Testis (tissue), 3 donors: Measurements from ENCODE around the gene MYO5B. TPM values are rescaled to one million over a fixed set of nuclear protein-coding genes. Genes with fewer than 3 reads are reported as not detected.

Source experiments
- DNase-seq: peaks from one replicate; pipeline ENCODE4 v3.0.0-alpha.2; 2019
- H3K27ac ChIP-seq, 2 donors: fragments of 200-600 bp; sonication (generic); one replicate each; pipeline ENCODE4 v1.5.1; 2019
- H3K27me3 ChIP-seq: fragments of 200-600 bp; sonication (generic); one replicate; pipeline ENCODE4 v1.5.1; 2019
- H3K36me3 ChIP-seq: fragments of 200-600 bp; sonication (generic); one replicate; pipeline ENCODE4 v1.5.1; 2017; ENCODE audit warnings: low read depth; ENCODE audit errors: missing control alignments
- H3K4me1 ChIP-seq: fragments of 200-600 bp; sonication (generic); one replicate; pipeline ENCODE4 v1.5.1; 2019
- H3K4me3 ChIP-seq, 2 donors: fragments of 200-600 bp; sonication (generic); one replicate each; pipeline ENCODE4 v1.5.1; 2017 to 2019
- H3K9me3 ChIP-seq: fragments of 200-600 bp; sonication (generic); one replicate; pipeline ENCODE4 v1.5.1; 2017
- CTCF ChIP-seq, 3 experiments: fragments of 450-650 bp in 2 of 3; fragments of 200-600 bp in 1 of 3; sonication (generic) in 1 of 3; IDR thresholded peaks; one replicate each; pipeline ENCODE4 v1.5.1; 2016 to 2019; ENCODE audit warnings: antibody characterized with exemption in 3 of 3, mild to moderate bottlenecking in 2 of 3, moderate library complexity in 1 of 3
- POLR2A ChIP-seq: fragments of 450-650 bp; IDR thresholded peaks from one replicate; pipeline ENCODE4 v1.6.1; 2017; ENCODE audit warnings: antibody characterized with exemption, mild to moderate bottlenecking, moderate library complexity
- WGBS, 2 donors: methylation state at CpG; one replicate each; pipeline ENCODE4 v1.1.5; 2018; 5-methylcytosine and 5-hydroxymethylcytosine counted together
- intact Hi-C: fragments of 100-400 bp; cut with DNase I; formaldehyde crosslinking; loops from one replicate; pipeline ENCODE4 v1.15.1; 2023; ENCODE audit warnings: low total_unique reads
- polyA plus RNA-seq: library from polyadenylated mRNA; stranded (reverse); fragments of 350-450 nt; fragmentation: Illumina TruSeq; extraction: RNeasy Lipid Tissue Mini Kit (QIAGEN cat#74804); gene quantifications from one replicate; pipeline ENCODE4 v1.2.3, GENCODE V29; 2014; ENCODE audit warnings: low read depth, low replicate concordance; ENCODE audit not compliant: insufficient read depth
- total RNA-seq, 2 donors: library from RNA; depleted of rRNA; stranded (reverse); fragments of >200 nt; gene quantifications; one replicate each; pipeline ENCODE4 v1.2.3, GENCODE V29; 2016

The MYO5B gene
- total and polyA plus RNA-seq, 3 donors from 2014 or later = 24.8 to 31.8 (median 26.1) TPM

DNA sequence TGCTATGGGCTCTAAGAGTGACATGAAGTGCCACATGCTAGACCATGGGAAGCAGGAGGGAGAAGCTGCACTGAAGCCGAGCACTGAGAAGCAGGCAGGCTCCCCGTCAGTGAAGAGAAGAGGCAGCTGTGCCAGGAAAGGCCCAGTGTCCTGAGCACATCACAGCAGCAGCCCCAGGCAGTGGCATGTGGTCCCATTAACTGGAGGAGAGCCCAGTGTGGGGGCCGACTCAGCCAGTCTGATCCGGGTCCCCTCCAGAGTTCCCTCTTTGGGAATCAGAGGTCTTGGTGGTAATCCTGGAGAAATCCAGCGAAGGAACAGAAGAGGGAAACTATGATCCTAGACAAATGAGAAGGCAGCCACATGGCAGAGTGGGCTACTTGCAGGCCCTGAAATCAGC, 284.9 kb downstream of the MYO5B start:
- H3K9me3 ChIP-seq = no peaks in the 10 kb centered on the region
- intact Hi-C loops = no loop called here
- 91% methylated on average over 3 to 5 of the region's 5 CpGs for WGBS, 2 donors
- DNase-seq = no peak
- TF ChIP-seq CTCF (IDR thresholded peaks at IDR 0.05) (no peak), POLR2A (no peak)
- H3K27me3 ChIP-seq = no peaks in the 10 kb centered on the region
- H3K27ac ChIP-seq = no peak overlapping the region
- H3K4me1 ChIP-seq = no peaks in the 10 kb centered on the region
- no peaks in the 10 kb centered on the region for H3K36me3 ChIP-seq
- no peak overlapping the region for H3K4me3 ChIP-seq

DNA sequence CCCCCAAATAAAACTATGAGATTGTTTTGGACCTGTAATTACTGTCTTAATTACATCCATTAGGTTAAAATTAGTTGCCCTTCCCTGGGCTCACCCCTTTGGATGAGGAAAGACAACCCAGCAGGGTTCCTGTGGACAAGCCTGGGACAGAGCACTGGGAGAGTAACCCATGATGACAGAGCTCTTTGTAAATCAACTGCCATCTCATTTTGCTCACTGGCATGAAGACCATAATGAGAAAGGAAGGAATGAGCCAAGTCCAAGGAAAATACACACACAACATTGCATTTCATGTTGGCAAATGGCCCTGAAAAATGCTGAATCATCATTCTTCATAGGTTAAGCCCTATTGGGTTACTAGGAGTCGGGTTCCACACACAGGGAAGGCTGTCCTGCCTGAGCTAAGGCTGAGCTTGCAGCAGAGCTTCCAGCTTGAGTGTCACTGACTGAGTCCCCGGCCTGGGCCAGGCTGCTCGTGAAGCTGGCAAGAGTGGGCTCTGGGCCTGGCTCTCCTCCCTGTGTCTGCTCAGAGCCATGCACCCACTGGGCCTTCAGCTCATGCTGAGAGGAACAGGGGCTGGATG, 287.5 kb downstream of the MYO5B start:
- TF ChIP-seq CTCF (IDR thresholded peaks at IDR 0.05) (no peak), POLR2A (no peak)
- H3K27me3 ChIP-seq = no peaks in the 10 kb centered on the region
- no peaks in the 10 kb centered on the region for H3K36me3 ChIP-seq
- no peak overlapping the region for H3K27ac ChIP-seq
- no peak for DNase-seq
- H3K4me1 ChIP-seq = no peaks in the 10 kb centered on the region
- H3K4me3 ChIP-seq = no peak overlapping the region
- H3K9me3 ChIP-seq = no peaks in the 10 kb centered on the region
- intact Hi-C loops = no loop called here
- 79% methylated on average over 3 of the region's 3 CpGs; no CpG with 5 or more reads in 1 of the 2 donors for WGBS, 2 donors

DNA sequence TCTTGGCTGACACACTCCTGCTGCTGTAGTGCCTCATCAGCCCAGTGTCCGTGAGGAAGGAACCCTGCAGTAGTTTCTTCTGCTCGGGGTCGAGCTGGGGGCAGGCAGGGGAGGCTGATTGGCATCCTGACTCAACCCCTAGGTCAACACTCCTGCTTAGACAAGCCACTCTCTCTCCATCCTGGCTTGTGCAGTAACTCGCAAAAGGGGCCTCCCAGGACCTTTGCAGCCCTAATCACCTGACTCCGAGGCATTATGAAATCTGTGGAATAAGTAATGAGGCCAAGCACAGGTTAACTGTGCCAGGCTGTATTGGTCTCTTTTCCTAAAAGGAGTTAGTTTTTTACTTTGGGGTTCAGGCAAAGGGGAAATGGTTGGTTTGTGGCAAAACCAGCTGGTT, 289.2 kb downstream of the MYO5B start:
- intact Hi-C loops = no loop called here

DNA sequence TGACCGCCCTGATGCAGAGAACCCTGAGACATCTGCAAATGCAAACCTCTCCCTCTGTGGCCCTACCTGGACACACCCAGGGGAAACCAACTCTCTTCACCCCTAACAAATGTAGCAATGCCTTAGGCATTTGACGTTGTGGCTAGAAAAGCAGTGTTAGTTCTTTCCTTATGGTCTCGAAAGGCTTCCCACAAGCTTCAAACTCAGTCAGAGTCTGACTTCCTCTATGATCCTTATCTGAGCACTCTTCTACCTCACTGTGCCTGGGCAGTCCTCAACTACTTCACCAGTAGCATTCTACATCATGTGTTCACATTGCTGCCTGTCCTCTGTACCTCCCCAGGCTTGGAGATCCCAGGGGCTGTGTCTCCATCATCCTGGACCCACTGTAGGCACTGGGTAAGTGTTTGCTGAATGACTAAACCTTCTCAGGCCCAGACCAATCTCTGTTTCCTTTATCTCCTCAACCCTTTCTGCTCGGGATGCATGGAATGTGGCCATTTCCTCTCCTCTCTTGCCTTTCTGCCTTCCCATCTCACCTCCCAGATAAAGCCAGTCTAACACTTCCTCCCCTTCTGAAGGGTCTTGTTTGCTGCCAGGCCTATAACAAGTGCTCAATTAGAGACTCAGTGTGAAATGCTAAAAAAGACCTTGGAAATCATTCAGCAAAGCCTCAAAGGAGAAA, 289.9 kb downstream of the MYO5B start:
- Histone ChIP-seq H3K36me3 (no peaks in the 10 kb centered on the region), H3K9me3 (no peaks in the 10 kb centered on the region), H3K27me3 (no peaks in the 10 kb centered on the region), H3K4me3 (no peak overlapping the region), H3K4me1 (no peaks in the 10 kb centered on the region), H3K27ac (no peak overlapping the region)
- intact Hi-C loops = no loop called here
- TF ChIP-seq CTCF (IDR thresholded peaks at IDR 0.05) = no peak
- TF ChIP-seq POLR2A = no peak
- WGBS, 2 donors = 68 to 80% methylated on average over 4 of the region's 4 CpGs
- no peak for DNase-seq

More for the DNA sequence above, 289.2 kb downstream of the MYO5B start:
- DNase-seq = no peak
- Histone ChIP-seq H3K4me1 (no peaks in the 10 kb centered on the region), H3K9me3 (no peaks in the 10 kb centered on the region), H3K27ac (no peak overlapping the region), H3K27me3 (no peaks in the 10 kb centered on the region), H3K4me3 (no peak overlapping the region), H3K36me3 (no peaks in the 10 kb centered on the region)
- no peak for TF ChIP-seq CTCF (IDR thresholded peaks at IDR 0.05)
- WGBS, 2 donors = 55 to 76% methylated on average over 4 to 5 of the region's 5 CpGs

GRCh38 chr18:49901862-49902340, 293.0 kb downstream of the MYO5B start:
- WGBS, 2 donors = 70 to 72% methylated on average over 6 of the region's 6 CpGs
- H3K36me3 ChIP-seq = no peaks in the 10 kb centered on the region

More at GRCh38 chr18:49901862-49902340, 293.0 kb downstream of the MYO5B start:
- TF ChIP-seq CTCF (IDR thresholded peaks at IDR 0.05) (no peak), POLR2A (no peak)
- no peaks in the 10 kb centered on the region for H3K27me3 ChIP-seq
- no peak overlapping the region for H3K27ac ChIP-seq
- no peak overlapping the region for H3K4me3 ChIP-seq
- DNase-seq = no peak
- no peaks in the 10 kb centered on the region for H3K4me1 ChIP-seq
- no peaks in the 10 kb centered on the region for H3K9me3 ChIP-seq
- intact Hi-C loops = no loop called here
